ENCODE results near the gene PAH.
"Not testable (repeated sequence)": the region's sequence is repeated elsewhere in the genome, so short reads cannot be mapped to it uniquely, and the experiment has no call there.

PAH gene

GRCh38 chr12:102848832-102849231 is 68.2 kb downstream of the PAH start:
- H3K4me3 ChIP-seq (ENCODE audit: low read length) = no peak overlapping the region
- TF ChIP-seq, protein P1, sequence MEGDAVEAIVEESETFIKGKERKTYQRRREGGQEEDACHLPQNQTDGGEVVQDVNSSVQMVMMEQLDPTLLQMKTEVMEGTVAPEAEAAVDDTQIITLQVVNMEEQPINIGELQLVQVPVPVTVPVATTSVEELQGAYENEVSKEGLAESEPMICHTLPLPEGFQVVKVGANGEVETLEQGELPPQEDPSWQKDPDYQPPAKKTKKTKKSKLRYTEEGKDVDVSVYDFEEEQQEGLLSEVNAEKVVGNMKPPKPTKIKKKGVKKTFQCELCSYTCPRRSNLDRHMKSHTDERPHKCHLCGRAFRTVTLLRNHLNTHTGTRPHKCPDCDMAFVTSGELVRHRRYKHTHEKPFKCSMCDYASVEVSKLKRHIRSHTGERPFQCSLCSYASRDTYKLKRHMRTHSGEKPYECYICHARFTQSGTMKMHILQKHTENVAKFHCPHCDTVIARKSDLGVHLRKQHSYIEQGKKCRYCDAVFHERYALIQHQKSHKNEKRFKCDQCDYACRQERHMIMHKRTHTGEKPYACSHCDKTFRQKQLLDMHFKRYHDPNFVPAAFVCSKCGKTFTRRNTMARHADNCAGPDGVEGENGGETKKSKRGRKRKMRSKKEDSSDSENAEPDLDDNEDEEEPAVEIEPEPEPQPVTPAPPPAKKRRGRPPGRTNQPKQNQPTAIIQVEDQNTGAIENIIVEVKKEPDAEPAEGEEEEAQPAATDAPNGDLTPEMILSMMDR (conservative IDR thresholded peaks at IDR 0.05; ENCODE audit: low read depth, low read length) = no peak
- no peak for DNase-seq (ENCODE audit: low read depth)

DNA sequence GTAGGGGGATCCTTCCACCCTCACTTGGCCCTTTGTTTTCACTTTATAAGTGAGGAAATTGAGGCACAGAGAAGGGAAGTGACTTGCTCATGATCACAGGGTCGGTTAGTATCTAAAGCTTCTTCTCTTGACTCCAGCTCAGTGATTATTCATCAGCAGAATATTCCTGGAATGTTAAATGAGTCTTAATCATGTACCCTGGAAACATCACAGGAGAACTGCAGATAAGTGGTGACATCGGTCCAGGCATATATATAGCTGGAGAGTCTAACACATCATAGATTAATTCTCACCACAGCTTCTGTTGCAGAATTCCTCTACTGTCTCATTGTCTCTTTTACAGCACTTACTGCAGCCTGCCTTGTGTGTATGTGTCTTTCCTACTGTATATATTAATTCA is 69.9 kb downstream of the PAH start:
- TF ChIP-seq, protein P1 (conservative IDR thresholded peaks at IDR 0.05; ENCODE audit: low read depth, low read length) = no peak
- H3K4me3 ChIP-seq (ENCODE audit: low read length) = no peak overlapping the region
- DNase-seq (ENCODE audit: low read depth) = peak; percentile 34

- TF ChIP-seq, protein P1 (conservative IDR thresholded peaks at IDR 0.05; ENCODE audit: low read depth, low read length) = no peak
- no peak for DNase-seq (ENCODE audit: low read depth)
- no peak overlapping the region for H3K4me3 ChIP-seq (ENCODE audit: low read length)
Observed at GRCh38 chr12:102833687-102834441, 83.2 kb downstream of the PAH start.

DNA sequence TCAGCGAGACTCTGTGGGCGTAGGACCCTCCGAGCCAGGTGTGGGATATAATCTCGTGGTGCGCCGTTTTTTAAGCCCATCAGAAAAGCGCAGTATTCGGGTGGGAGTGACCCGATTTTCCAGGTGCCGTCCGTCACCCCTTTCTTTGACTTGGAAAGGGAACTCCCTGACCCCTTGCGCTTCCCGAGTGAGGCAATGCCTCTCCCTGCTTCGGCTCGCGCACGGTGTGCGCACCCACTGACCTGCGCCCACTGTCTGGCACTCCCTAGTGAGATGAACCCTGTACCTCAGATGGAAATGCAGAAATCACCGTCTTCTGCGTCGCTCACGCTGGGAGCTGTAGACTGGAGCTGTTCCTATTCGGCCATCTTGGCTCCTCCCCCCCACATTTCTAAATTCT is 84.2 kb downstream of the PAH start:
- H3K4me3 ChIP-seq (ENCODE audit: low read length); DNase-seq (ENCODE audit: low read depth): not testable (repeated sequence)

GRCh38 chr12:102824218-102824835 is 92.7 kb downstream of the PAH start:
- no peak overlapping the region for H3K4me3 ChIP-seq (ENCODE audit: low read length)
- TF ChIP-seq, protein P1 (conservative IDR thresholded peaks at IDR 0.05; ENCODE audit: low read depth, low read length) = no peak
- DNase-seq (ENCODE audit: low read depth) = no peak

- no peak overlapping the region for H3K4me3 ChIP-seq (ENCODE audit: low read length)
- TF ChIP-seq, protein P1 (conservative IDR thresholded peaks at IDR 0.05; ENCODE audit: low read depth, low read length) = no peak
- DNase-seq (ENCODE audit: low read depth) = no peak
Observed at GRCh38 chr12:102821149-102821548, 95.9 kb downstream of the PAH start.

DNA sequence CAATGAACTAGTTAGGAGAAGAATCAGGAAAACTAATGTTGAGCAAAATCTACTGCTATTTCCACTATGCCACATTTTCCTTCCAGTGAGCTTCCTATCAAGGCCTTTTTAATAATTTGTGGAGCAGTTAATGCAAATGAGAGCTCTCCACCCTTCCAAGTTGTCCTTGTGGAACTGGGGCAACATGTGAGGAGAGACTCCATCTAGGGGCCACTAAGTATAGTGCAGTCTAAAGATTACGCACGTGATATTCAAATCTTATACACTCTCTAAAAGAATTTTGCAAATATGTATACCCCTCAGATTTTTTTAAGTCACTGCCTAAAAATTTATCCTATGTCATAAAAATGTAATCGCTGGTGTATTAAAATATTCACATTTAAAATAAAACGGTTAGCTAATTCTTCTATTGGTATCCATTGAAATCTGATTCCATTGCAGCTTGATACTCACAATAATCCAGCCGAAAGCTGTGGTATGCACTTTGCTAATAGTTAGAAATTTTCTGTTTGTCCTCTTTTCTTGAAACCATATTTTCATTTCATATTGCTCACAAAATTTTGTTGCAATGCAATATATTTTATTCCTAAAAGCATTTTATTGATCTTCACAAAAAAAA is 100.1 kb downstream of the PAH start:
- no peak for DNase-seq (ENCODE audit: low read depth)
- TF ChIP-seq, protein P1 (conservative IDR thresholded peaks at IDR 0.05; ENCODE audit: low read depth, low read length) = peak; percentile 85
- H3K4me3 ChIP-seq (ENCODE audit: low read length) = no peak overlapping the region

Data from retinal pigment epithelial cell (primary cell).